ENCODE data around the gene RNF128. TPM values are rescaled to one million over a fixed set of nuclear protein-coding genes. Genes with fewer than 3 reads are reported as not detected.

The RNF128 gene
- total and polyA plus RNA-seq, 7 donors = 1.7 to 7.1 (median 4.8) TPM

GRCh38 chrX:106710771-106711170 is 15.7 kb upstream of the RNF128 start:
- no peak for ATAC-seq
- no peak for TF ChIP-seq CTCF (IDR thresholded peaks at IDR 0.05)
- H3K27me3 ChIP-seq (ENCODE audit: insufficient read depth in 3 of 3, low read length in 2 of 3) = peaks cover 0 to 8% (median 0%) of the 10 kb centered on the region in 3 donors

DNA sequence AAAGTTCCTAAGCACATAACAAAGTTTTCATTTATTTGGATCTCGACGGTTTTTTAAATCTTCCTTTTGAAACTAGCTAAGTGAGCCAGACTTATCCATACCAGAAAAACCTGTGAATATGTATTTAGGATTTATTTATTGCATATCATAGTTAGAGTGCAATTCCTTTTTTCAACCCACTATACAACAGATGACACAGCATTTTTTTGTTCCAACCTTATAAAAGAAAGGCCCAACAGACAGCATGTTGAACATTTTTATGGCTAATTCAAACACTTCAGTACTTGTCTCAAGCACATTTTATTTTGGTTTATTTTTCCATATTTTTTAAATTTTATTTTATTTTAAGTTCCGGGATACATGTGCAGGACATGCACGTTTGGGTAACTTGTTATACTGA is 15.1 kb upstream of the RNF128 start:
- 68 to 86% (median 75%) methylated on average over 4 of the region's 4 CpGs for WGBS, 3 donors
- Histone ChIP-seq H3K9me3 (no peaks in the 10 kb centered on the region), H3K36me3 (ENCODE audit: insufficient read depth in 1 of 2, low read depth in 1 of 2) (no peaks in the 10 kb centered on the region), H3K4me1 (peaks cover 14% of the 10 kb centered on the region), H3K27me3 (ENCODE audit: insufficient read depth in 3 of 3, low read length in 2 of 3) (peaks cover 0 to 13% (median 0%) of the 10 kb centered on the region in 3 donors), H3K4me3 (no peak overlapping the region), H3K27ac (no peak overlapping the region)
- intact Hi-C loops (cut with DNase I) = no loop called here
- DNase-seq = no peak
- ATAC-seq = no peak
- no peak for TF ChIP-seq CTCF (IDR thresholded peaks at IDR 0.05)

More at GRCh38 chrX:106710771-106711170, 15.7 kb upstream of the RNF128 start:
- Histone ChIP-seq H3K9me3 (no peaks in the 10 kb centered on the region), H3K4me1 (peaks cover 14% of the 10 kb centered on the region), H3K27ac (no peak overlapping the region), H3K36me3 (ENCODE audit: insufficient read depth in 1 of 2, low read depth in 1 of 2) (no peaks in the 10 kb centered on the region), H3K4me3 (no peak overlapping the region)
- DNase-seq = no peak
- intact Hi-C loops (cut with DNase I) = no loop called here

- Histone ChIP-seq H3K4me3 (no peak overlapping the region), H3K27ac (no peak overlapping the region), H3K4me1 (no peaks in the 10 kb centered on the region), H3K36me3 (ENCODE audit: insufficient read depth in 1 of 2, low read depth in 1 of 2) (no peaks in the 10 kb centered on the region), H3K27me3 (ENCODE audit: insufficient read depth in 3 of 3, low read length in 2 of 3) (peaks cover 0 to 33% (median 0%) of the 10 kb centered on the region in 3 donors), H3K9me3 (no peaks in the 10 kb centered on the region)
- ATAC-seq = no peak
- 81 to 96% (median 89%) methylated on average over 1 of the region's 1 CpG for WGBS, 3 donors
- TF ChIP-seq CTCF (IDR thresholded peaks at IDR 0.05) = no peak
- intact Hi-C loops (cut with DNase I) = no loop called here
- DNase-seq = no peak
Observed at GRCh38 chrX:106716004-106716403, 10.5 kb upstream of the RNF128 start.

- 33 to 65% (median 52%) methylated on average over 1 of the region's 1 CpG for WGBS, 3 donors
- ATAC-seq (no peak), DNase-seq (no peak)
- Histone ChIP-seq H3K9me3 (no peaks in the 10 kb centered on the region), H3K4me1 (no peaks in the 10 kb centered on the region), H3K27ac (no peak overlapping the region), H3K36me3 (ENCODE audit: insufficient read depth in 1 of 2, low read depth in 1 of 2) (no peaks in the 10 kb centered on the region), H3K27me3 (ENCODE audit: insufficient read depth in 3 of 3, low read length in 2 of 3) (peaks cover 0 to 36% (median 0%) of the 10 kb centered on the region in 3 donors), H3K4me3 (no peak overlapping the region)
- TF ChIP-seq CTCF (IDR thresholded peaks at IDR 0.05) = no peak
- intact Hi-C loops (cut with DNase I) = no loop called here
Observed at GRCh38 chrX:106716463-106716862, 10.0 kb upstream of the RNF128 start.

DNA sequence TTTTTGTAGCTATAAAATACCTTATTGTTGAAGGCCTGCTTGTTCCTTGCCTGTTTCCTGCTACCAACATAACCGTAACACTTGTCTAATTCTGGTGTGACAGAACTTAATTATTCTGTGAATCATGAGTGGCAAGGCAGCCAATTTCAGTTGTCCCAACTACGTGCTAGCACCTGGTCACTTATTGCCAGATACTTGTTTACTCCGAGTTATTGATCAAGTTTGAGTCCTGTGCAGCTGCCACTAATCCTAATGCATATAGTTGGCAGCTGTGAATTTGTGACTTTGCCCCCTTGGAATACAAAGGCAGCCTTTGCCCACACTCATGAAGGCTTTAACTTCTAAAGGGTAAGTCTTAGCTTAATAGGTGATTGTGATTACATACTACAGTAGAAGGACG is 7.8 kb upstream of the RNF128 start:
- Histone ChIP-seq H3K36me3 (ENCODE audit: insufficient read depth in 1 of 2, low read depth in 1 of 2) (no peaks in the 10 kb centered on the region), H3K4me3 (no peak overlapping the region), H3K27me3 (ENCODE audit: insufficient read depth in 3 of 3, low read length in 2 of 3) (peaks cover 0 to 38% (median 0%) of the 10 kb centered on the region in 3 donors), H3K9me3 (no peaks in the 10 kb centered on the region), H3K27ac (no peak overlapping the region), H3K4me1 (no peaks in the 10 kb centered on the region)
- intact Hi-C loops (cut with DNase I) = no loop called here
- WGBS, 3 donors = 48 to 60% (median 58%) methylated on average over 4 of the region's 4 CpGs
- no peak for ATAC-seq
- no peak for DNase-seq
- no peak for TF ChIP-seq CTCF (IDR thresholded peaks at IDR 0.05)

All from psoas muscle (tissue), 8 donors.